Measurements from ENCODE around the gene TTLL11.
"Not testable (repeated sequence)": the region's sequence is repeated elsewhere in the genome, so short reads cannot be mapped to it uniquely, and the experiment has no call there.

The TTLL11 gene

DNA sequence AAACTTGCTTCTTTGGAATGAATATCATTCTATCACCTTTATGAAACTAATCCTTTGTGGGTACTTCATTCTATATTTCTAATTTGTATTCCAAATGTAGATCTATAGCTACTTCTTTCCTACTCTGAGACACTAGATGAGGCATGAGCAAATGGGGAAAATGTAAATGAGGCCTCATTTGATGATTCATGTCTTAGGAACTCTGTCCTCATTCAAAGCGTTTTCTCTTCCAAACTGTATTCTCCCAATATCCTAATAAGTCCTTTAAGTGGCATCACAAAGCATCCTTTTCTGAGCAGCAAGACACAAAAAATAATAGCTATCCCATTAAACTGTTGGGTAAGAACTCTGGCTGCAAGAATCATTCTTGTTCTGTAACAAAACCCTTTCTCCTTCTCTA is 56.1 kb downstream of the TTLL11 start:
- no peak for DNase-seq

DNA sequence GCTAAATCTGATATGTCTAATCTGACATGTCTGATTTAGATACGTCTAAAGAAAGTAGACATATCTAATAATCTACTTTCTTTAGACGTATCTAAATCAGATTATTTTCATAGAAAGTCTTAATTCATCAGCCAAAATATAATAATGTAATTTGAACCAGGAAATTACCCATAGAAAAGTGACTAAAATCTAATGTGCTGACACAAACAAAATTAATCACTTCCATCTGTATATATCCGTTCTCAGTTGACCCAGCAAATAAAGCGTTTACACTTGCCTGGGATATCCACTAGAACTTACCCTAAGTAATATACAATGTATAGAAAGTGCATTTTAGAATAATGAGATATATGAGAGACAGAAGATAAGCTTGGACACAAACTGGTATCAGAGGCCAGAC is 56.7 kb downstream of the TTLL11 start:
- no peak for DNase-seq

DNA sequence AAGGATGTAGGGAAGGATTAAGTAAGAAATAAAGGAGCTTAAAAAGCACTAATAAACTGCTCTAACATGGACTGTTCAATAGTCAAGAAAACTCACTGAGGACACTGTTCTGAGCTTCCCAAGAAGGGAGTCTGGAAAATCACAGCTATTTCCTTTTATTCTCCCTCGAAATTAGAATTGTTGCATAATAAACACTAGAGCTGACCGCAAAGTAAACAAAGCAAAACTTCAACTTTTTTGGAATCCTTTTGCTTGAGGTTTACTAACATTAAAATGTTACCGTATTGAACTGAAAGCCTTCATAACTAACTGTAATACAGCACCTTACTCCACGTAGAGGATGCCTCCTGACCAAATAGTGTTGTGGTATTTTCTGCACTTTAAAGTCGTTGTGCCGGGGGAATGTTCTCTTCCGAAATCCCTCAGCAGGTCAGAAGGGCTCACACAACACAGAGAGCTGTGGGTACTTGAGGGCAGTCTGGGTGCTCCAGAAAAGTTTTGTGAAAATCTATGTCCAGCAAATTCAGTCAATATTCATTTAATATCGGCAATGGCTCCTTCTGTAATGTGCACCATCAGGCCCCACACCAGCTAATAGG is 59.2 kb downstream of the TTLL11 start:
- no peak for DNase-seq

DNA sequence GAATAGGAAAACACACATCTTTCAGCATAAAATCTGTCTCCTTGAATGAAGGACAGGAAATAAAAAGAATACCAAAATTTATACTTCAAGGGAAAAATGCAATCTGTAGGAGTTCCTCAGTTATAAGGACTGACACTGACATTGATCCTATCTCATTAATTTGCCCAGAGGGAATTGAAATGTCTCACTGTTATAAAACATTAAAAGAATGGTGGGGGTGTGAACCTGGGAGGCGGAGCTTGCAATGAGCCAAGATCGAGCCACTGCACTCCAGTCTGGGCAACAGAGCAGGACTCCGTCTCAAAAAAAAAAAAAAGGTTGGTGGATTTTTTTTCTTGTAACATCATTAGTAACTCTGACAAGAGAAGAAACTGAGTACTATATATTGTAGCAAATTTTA is 60.8 kb downstream of the TTLL11 start:
- DNase-seq = no peak

DNA sequence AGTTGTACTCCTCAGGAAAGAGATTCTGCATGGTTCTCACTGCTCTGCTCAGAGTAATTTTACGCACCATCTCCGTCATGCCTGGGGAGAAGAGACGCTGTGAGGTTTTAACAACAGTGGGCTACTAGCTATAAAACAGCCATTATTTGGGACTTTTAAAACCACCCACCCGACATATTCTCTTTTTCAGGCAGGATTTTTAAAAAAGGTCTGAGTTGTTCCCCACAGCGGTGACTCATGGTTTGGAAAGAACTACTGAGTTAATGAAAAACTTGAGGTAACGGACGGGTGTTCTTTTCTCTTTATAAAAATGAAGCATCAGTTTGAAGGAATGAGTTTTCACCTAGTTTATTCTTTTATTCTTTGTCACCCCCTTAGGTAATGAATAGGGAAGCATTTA is 61.3 kb downstream of the TTLL11 start:
- DNase-seq = no peak

DNA sequence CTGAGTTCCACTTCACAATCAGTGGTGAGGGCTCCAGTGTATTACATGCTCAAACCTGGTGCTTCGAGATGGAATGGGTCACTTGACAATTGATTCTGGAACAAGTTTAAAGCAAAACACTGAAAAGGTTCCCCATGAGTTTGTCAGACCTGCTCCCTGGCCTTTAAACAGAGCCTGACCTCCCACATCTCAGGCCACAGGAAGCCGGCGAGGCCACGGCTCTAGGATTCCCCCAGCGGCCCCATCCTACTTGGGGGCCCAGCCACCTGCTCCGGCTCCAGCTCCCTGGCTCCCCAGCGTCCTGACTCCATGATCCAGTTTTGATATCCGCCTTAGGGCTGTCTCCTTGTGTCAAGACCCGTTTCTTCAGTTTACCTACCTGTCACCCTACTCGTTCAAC is 62.0 kb downstream of the TTLL11 start:
- DNase-seq = no peak

DNA sequence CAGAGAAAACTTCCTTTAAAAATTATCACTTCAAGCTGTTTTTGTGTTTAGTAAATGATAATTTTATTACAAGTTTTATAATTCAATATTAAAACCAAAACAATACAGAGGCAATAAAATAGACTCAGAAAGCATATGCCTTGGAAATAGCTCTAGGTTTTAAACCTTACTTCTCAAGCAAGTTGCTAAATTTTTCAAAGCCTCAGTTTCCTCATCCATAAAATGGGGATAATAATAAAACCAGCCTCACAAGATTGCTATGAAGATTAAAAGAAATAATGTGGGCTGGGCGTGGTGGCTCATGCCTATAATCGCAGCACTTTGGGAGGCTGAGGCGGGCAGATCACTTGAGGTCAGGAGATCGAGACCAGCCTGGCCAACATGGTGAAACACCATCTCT is 62.8 kb downstream of the TTLL11 start:
- no peak for DNase-seq

DNA sequence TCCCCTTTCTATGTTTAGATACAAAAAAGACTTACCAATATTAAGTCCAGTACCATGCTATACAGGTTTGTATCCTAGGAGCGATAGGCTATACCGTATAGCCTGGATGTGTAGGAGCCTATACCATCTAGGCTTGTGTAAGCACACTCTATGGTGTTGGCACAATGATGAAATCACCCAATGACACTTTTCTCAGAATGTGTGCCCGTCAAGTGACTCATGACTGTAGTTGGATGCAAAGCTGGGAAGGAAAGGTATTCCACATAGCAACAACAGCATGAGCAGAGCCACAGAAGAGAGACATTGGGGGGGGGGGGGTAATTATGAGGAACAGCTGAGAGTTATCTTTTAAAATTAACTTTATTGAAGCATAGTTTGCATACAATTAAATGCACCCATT is 63.2 kb downstream of the TTLL11 start:
- no peak for DNase-seq

DNA sequence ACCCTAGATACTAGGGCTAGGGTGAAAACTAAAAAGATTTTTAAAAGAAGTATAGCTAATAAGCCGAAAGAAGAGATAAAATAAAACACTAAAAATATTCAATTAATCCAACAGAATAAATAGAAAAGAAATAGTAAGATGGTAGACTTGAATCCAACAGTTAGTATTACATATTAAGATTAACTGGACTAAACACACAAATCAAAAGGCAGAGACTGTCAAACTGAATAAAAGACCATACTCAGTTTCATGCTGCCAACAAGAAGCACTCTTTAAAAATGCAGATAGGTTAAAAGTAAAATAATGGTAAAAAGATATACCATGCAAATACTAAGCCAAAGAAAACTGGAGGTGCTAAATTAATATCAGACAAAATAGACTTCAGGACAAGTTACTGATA is 65.0 kb downstream of the TTLL11 start:
- no peak for DNase-seq

DNA sequence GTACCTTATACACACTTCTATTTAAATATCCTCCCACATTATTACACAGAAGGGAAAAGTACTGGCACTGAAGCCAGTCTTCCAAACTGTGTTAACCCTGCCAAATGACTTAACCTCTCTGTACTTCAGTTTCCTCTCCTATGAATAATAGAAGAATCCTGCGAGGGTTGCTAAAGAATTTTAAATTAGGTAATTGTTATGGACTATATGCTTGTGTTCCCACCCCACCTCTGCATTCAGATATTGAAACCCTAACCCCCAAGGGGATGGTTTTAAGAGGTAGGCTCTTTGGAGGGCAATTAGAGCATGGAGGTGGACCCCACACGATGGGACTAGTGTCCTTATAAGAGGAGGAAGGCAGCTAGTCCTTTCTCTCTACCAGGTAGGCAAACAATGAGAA is 72.7 kb downstream of the TTLL11 start:
- DNase-seq = no peak

DNA sequence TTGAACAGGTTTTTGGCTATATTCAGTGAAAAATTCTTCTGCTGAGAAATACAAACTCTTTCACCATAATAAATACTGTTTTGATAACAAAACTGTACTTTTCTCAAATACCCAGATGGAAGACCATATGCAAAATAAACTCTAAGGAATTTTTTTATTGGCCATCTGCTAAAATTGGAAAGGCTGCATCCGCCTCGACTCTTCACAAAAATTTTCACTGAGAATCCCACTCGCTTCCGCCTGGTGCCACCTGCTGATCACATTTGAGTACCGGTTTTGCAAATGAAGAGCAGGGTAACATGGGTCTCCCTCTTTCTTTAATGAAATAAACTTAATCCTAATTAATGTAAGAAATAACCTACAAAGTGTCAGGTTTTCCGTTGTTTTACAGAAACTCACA is 76.4 kb downstream of the TTLL11 start:
- DNase-seq = peak; percentile 74

DNA sequence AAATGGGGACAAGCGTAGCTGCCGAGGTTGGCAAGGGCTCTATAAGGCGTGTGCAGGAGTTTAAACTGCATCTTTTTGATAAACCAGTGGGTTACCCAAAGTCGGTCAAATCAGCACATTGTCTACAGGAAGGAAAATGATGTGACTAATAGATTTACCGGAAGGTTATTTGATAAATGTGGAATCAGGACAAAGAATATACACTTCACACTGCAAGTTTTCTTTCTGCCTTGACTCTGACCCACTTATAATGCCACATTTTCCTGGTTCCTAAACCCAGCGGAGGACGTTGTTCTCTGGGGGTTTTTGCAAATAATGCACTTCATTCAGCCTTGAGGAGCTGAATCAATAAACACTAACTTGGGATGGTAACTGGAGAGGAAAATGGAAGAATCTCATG is 76.8 kb downstream of the TTLL11 start:
- DNase-seq = no peak

DNA sequence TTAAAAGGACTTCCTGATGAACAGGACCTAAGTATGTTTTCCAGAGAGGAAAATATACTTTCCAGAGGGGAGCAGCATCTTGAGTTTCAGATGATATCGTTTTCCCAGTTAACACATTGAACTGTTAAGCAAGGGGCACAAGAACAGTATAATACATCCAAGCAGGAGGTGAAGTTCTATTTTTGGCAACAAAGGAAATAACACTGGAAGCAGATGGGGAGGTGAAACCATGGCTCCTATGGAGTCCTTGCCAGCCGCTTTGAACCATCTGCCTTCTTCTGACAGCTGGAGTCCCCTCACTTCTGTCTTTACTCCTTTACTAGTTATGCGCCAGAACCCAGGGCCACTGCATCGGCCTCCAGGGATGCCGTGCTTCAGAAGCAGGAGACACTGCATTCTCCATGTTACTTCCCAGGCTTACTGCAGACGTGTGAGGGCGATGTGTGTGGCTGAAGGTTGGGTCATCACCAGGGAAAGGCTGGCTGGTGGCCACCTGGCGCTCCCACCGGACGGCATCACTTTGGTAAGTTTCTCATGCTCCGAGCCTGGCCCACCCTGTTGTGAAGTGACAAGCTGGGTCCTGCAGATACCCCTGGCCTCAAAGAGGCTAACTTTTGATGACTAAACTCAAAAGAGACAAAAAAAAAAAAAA is 77.8 kb downstream of the TTLL11 start:
- DNase-seq = peak; percentile 97

DNA sequence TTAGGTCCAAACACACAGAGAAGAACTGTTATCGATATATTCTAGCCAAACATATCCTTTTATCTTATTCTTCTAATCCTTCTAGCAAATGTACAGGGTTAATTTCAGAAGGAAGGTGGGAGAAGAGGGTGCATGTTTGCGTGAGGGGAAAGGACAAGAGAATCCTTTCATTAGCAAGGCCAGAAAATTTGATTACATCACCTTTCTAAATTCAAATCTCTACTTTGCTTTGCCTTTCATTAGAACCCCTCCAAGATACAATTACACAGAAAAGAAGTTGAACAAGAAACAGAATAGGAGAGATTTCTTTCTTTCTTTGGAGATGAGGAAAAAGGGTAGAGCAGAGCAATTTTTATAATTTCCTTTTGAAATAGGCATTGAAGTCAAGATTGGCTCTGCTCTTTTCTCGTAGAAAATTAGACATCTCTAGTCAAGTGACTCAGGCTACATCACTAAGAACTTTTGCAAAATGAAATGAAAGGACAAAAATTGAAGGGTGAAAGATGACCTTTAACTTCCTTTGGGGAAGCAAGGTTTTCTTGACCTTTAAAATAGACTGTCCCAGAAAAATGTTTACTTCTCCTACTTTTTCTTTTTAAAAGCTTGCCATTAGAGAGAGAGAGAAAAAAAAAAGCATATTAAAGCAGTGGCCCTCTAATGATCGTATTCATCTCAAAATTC is 81.2 kb downstream of the TTLL11 start:
- no peak for DNase-seq

DNA sequence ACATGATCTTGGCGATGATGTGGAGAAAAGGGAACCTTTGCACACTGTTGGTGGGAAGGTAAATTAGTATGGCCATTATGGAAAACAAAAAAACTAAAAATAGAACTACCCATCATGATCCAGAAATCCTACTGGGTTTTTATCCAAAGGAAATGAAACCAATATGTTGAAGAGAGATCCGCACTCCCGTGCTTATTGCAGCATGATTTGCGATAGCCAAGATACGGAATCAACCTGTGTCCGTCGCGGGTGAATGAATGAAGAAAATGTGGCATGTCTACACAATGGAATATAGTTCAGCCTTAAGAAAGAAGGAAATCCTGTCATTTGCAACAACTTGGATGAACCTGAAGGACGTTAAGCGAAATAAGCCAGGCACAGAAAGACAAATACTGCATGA is 84.5 kb downstream of the TTLL11 start:
- DNase-seq = no peak

DNA sequence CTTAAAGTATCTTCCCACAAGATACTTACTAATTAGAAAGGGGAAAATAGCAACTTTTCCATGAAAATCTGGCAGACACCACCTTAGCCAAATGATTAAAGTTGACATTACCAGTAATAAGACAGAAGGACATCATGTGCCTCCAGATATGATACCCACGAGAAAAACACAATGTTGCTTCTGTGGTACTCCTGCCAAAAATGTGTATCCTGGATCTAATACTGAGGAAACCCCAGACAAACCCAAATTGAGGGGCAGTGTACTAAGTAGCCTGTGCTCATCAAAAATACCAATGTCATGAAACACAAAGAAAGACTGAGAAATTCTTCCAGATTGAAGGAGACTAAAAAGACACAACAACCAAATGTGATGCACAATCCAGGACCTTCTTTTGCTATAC is 85.3 kb downstream of the TTLL11 start:
- no peak for DNase-seq

DNA sequence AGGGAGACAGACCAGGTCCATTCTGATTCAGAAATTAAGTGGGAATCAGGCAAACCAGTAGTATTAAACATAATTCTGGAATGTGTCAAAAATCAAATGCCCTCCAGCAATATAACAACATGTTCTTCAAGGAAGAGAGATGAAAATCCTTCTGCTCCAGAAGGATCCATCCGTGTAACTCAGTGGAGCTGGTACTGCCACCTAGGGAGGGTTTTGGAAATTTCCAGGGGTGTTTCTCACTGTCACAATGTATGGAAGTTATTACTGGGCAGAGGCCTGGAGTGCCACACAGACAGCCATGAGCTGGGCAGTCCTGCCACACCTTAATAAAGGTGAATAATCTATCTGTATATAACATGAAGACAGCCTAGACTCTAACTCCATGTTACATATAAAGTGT is 87.5 kb downstream of the TTLL11 start:
- peak; percentile 5 for DNase-seq

DNA sequence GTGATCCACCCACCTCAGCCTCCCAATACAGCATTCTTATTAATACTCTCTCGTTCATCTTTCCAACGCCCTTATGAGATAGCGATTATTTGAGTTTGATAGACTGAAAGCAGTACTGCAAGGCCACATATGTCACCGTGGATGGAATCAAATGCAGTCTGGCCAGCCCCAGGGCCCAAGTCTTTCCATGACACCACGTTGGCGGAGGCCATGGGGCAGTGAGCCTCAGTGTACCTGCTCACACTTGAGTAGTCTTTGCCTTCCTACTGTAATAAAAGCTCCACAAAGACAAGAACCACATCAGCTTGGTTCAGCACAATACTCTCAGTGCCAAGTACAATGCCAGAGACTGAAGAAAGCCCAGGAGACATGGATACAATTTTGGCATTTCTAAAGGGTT is 88.5 kb downstream of the TTLL11 start:
- no peak for DNase-seq

DNA sequence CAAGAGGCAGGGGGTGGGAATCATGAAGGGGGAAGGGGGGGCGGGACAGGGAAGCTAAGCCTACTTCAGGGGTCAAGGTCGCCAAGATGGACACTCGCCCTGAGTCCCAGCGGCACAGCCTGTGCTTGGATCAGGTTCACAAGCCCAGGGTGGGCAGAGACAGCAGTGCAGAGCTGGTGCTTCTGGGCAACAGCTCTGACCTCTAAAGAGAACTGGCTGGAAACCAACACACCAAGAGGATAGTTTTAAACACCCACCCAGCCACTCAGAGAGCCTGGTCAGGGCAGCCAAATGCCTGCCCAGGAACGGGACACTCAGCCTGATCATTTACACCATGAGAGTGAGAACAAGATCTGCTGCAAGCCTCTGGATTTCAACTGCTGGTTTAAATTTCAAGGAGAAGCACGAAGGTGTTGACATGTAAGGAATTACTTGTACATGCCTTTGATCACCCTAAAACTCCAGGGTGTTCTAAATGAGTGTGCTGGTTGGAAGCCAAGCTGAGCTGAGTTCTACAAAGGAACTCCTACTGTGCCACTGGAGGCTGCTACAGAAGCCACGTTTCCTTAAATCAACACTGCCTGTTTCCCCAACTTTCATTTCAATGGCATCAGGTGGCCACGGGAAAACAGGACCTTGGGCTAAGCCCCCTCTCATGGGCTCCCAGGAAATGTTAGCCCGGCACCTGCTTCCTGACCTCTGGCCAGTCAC is 91.5 kb downstream of the TTLL11 start:
- no peak for DNase-seq

DNA sequence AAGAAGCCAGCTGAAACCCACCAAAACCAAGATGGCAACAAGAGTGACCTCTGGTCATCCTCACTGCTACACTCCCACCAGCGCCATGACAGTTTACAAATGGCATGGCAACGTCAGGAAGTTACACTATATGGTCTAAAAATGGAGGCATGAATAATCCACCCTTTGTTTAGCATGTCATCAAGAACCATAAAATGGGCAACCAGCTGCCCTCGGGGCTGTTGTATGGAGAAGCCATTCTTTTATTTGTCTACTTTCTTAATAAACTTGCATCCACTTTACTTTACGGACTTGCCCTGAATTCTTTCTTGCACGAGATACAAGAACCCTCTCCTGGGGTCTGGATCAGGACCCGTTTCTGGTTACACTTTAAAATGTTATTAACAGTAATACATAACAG is 92.6 kb downstream of the TTLL11 start:
- not testable (repeated sequence) for DNase-seq

DNA sequence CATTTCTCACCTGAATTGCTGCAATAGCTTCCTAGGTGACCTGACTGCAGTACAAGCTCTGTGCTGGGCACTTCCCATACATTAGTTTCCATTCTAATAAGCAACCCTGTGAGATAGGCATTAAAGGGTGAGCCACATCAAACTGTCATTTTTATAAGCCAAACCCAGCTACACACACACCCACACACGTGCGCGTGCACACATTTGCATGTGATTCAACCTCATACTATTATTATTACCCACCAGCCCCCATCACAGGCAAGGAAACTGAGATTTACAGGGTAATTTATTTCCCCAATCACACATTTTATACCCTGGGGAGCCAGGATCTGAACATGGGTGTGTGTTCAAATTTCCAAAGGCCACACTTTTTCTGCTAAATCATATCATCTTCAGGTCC is 93.6 kb downstream of the TTLL11 start:
- no peak for DNase-seq

DNA sequence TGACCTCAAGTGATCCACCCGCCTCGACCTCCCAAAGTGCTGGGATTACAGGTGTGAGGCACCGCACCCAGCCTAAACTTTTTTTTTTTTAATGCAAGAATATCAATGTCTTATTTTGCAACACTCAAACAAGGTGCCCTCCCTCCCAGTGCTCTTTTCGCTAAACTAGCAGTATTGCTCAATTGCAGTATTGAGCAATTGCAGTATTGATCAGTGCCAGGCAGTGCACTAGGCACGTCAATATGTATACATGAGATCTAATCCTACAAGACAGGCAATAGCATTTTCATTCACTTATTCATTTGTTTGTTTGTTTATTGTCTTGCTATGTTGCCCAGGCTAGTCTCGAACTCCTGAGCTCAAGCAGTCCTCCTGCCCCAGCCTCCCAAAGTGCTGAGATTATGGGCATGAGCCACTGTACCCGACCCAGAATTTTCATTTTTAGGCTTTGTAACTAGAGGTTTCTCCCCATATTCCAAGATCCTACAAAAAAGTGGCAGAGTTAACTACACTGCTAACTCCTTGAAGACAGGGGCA is 94.5 kb downstream of the TTLL11 start:
- no peak for DNase-seq

DNA sequence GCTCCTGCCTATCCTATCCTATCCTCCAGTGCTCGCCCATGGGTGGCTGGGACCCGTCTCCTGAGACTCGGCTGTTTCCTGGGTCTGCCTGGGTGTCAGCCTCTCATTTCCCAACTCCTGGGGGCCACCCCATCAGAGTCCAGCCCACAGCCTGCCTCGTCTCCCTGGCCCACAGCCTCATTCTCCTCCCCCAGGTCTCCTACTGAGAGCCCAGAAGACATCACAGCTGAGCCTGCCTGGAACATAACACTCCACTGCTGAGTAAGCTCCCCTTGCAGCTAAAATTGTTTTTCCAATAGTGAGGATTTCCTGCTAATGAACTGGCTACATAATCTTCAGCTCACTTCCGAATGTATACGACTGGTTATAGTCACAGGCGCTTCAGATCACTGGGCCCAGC is 95.3 kb downstream of the TTLL11 start:
- DNase-seq = no peak

DNA sequence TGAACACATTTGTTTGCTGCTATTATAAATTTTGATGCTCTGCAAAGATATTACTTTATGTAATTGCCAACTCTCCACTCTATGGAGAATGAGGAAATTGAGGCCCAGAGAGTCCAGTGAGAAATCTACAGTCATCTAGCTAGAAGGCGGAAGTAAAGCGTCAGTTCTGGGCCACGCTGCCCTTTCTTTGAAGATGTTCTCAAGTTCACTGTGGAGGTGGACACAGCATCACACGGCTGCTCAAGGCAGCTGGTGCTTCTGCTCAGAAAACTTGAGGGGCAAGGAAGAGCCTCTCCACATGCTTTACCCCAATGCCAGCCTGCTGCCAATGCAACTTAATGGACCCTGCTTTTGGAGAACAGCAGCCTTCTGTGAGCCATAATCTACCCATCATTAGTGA is 96.3 kb downstream of the TTLL11 start:
- DNase-seq = no peak
